Hepatocyte (in vitro differentiated cells): Measurements from ENCODE around the gene LIMA1. TPM values are rescaled to one million over a fixed set of nuclear protein-coding genes. Genes with fewer than 3 reads are reported as not detected.
A peak's percentile ranks its signal among the peaks of the same experiment; 100 is the strongest.

Source experiments
- DNase-seq: peaks from one replicate; pipeline ENCODE4 v3.0.0-alpha.2; 2016; ENCODE audit warnings: low spot score
- H2AFZ ChIP-seq: fragments of 200-600 bp; sonication (generic); 2 replicates; pipeline ENCODE4 v1.6.0; 2016; ENCODE audit warnings: antibody characterized with exemption, mild to moderate bottlenecking
- H3K27ac ChIP-seq: fragments of 200-600 bp; sonication (generic); 2 replicates; pipeline ENCODE4 v1.5.1; 2016; ENCODE audit warnings: mild to moderate bottlenecking
- H3K27me3 ChIP-seq: fragments of 200-600 bp; sonication (generic); 2 replicates; pipeline ENCODE4 v1.6.1; 2016
- H3K36me3 ChIP-seq: fragments of 200-600 bp; sonication (generic); replicated peaks from 2 replicates; pipeline ENCODE4 v1.5.1; 2016; ENCODE audit warnings: low read depth; ENCODE audit not compliant: insufficient read depth
- H3K4me1 ChIP-seq: fragments of 200-600 bp; sonication (generic); 2 replicates; pipeline ENCODE4 v1.5.1; 2016; ENCODE audit warnings: mild to moderate bottlenecking, moderate library complexity; ENCODE audit not compliant: insufficient read depth
- H3K4me2 ChIP-seq: fragments of 200-600 bp; sonication (generic); 2 replicates; pipeline ENCODE4 v1.6.0; 2016
- H3K4me3 ChIP-seq: fragments of 200-600 bp; sonication (generic); 2 replicates; pipeline ENCODE4 v1.5.1; 2016; ENCODE audit warnings: mild to moderate bottlenecking
- H3K79me2 ChIP-seq: fragments of 200-600 bp; sonication (generic); 2 replicates; pipeline ENCODE4 v1.6.0; 2017; ENCODE audit warnings: mild to moderate bottlenecking
- H3K9me2 ChIP-seq: fragments of 200-600 bp; sonication (generic); replicated peaks from 2 replicates; pipeline ENCODE4 v1.6.0; 2017; ENCODE audit warnings: mild to moderate bottlenecking; ENCODE audit not compliant: insufficient read depth
- H3K9me3 ChIP-seq: fragments of 200-600 bp; sonication (generic); 2 replicates; pipeline ENCODE4 v1.5.1; 2016; ENCODE audit warnings: low read depth, mild to moderate bottlenecking
- H4K20me1 ChIP-seq: fragments of 200-600 bp; sonication (generic); 2 replicates; pipeline ENCODE4 v1.6.0; 2016; ENCODE audit warnings: mild to moderate bottlenecking; ENCODE audit not compliant: insufficient read depth, poor library complexity, severe bottlenecking
- EZH2 ChIP-seq: fragments of 200-600 bp; sonication (generic); IDR thresholded peaks from 2 replicates; pipeline ENCODE4 v1.6.1; 2016; ENCODE audit warnings: antibody characterized with exemption, mild to moderate bottlenecking, borderline replicate concordance
- EZH2phosphoT487 ChIP-seq: fragments of 200-600 bp; sonication (generic); IDR thresholded peaks from one replicate; pipeline ENCODE4 v1.6.1; 2018; ENCODE audit warnings: antibody characterized with exemption, mild to moderate bottlenecking, low read depth, moderate library complexity; ENCODE audit not compliant: unreplicated experiment, severe bottlenecking
- WGBS: methylation state at CpG from one replicate; pipeline ENCODE4 v1.1.6; 2016; ENCODE audit warnings: low lambda C conversion rate; ENCODE audit errors: missing lambda C conversion rate; 5-methylcytosine and 5-hydroxymethylcytosine counted together
- polyA plus RNA-seq: library from polyadenylated mRNA; unstranded; fragments of >200 nt; fragmentation: Nextera tagmentation; extraction: Ambion mirVana; gene quantifications from 2 replicates; pipeline ENCODE4 v1.2.1, GENCODE V29; 2016
- total RNA-seq: library from RNA; depleted of rRNA; stranded (reverse); fragments of >200 nt; gene quantifications from 2 replicates; pipeline ENCODE4 v1.2.3, GENCODE V29; 2014
- TF ChIP-seq, protein P1 (sequence below): fragments of 200-600 bp; sonication (generic); IDR thresholded peaks from 2 replicates; pipeline ENCODE4 v1.5.1; 2016; ENCODE audit warnings: antibody characterized with exemption, mild to moderate bottlenecking; ENCODE audit not compliant: poor library complexity

LIMA1 gene
- total and polyA plus RNA-seq, 2 experiments from 2014 or later, result 54.8 to 84.4 TPM

DNA sequence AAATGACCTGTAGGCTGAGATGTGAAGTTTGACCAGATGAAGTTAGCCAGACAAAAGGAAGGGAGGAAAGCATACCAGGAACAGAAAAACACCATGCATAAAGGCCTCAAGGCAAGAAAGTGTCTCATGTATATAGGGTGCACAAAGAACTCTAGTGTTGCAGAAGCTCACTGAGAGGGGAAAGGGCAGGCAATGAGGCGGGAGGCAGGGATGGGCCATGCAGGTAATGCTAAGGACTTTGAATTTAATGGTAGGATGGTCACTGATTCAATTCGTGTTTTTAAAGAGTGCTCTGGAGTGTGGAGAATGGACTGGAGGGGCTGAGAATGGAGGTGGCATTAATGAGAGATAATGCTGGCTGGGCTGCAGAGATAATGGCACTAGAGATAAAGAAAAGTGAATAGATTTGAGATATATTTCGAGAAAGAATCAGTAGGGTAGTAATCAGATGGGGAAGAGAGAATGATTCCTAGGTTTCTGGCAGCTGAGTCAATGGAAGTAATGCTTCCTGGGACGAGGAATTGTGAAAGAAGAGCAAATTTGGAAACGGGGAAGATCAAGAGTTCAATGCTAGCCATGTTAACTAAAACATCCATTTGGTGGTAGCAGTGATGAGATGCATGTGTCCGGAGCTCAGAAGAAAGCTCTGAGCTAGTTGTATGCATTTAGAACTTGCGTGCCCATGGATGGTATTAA is 43.1 kb downstream of the LIMA1 start:
- Histone ChIP-seq H3K36me3 (no peaks in the 10 kb centered on the region), H4K20me1 (no peaks in the 10 kb centered on the region), H3K4me3 (no peak overlapping the region), H3K9me2 (no peaks in the 10 kb centered on the region), H3K4me1 (peaks cover 26% of the 10 kb centered on the region), H3K4me2 (peak overlapping the region; percentile 45), H3K9me3 (no peaks in the 10 kb centered on the region), H2AFZ (no peak overlapping the region), H3K79me2 (peaks cover 61% of the 10 kb centered on the region), H3K27ac (peak overlapping the region; percentile 78), H3K27me3 (no peaks in the 10 kb centered on the region)
- DNase-seq, result no peak
- WGBS, result 80% methylated on average over 7 of the region's 7 CpGs
- TF ChIP-seq EZH2phosphoT487 (no peak), EZH2 (no peak)
- TF ChIP-seq, protein P1, sequence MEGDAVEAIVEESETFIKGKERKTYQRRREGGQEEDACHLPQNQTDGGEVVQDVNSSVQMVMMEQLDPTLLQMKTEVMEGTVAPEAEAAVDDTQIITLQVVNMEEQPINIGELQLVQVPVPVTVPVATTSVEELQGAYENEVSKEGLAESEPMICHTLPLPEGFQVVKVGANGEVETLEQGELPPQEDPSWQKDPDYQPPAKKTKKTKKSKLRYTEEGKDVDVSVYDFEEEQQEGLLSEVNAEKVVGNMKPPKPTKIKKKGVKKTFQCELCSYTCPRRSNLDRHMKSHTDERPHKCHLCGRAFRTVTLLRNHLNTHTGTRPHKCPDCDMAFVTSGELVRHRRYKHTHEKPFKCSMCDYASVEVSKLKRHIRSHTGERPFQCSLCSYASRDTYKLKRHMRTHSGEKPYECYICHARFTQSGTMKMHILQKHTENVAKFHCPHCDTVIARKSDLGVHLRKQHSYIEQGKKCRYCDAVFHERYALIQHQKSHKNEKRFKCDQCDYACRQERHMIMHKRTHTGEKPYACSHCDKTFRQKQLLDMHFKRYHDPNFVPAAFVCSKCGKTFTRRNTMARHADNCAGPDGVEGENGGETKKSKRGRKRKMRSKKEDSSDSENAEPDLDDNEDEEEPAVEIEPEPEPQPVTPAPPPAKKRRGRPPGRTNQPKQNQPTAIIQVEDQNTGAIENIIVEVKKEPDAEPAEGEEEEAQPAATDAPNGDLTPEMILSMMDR, result no peak

DNA sequence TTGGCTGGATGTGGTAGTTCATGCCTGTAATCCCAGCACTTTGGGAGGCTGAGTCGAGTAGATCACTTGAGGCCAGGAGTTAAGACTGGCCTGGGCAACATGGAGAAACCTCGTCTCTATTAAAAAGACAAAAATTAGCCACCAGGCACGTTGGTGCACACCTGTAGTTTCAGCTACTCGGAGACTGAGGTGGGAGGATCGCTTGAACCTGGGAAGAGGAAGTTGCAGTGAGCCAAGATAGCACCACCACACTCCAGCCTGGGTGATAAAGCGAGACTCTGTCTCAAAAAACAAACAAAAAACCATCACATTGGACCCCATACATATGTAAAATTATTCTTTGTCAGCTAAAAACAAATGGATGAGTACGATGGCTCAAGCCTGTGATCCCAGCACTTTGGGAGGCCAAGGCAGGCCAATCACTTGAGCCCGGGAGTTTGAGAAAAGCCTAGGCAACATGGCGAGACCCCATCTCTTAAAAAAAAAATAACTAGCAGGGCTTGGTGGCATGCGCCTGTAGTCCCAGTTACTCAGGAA is 43.9 kb downstream of the LIMA1 start:
- Histone ChIP-seq H3K9me3 (no peaks in the 10 kb centered on the region), H3K27ac (peak overlapping the region; percentile 78), H2AFZ (no peak overlapping the region), H4K20me1 (no peaks in the 10 kb centered on the region), H3K9me2 (no peaks in the 10 kb centered on the region), H3K4me2 (no peak overlapping the region), H3K36me3 (no peaks in the 10 kb centered on the region), H3K79me2 (peaks cover 63% of the 10 kb centered on the region), H3K4me3 (no peak overlapping the region), H3K27me3 (no peaks in the 10 kb centered on the region), H3K4me1 (peaks cover 26% of the 10 kb centered on the region)
- WGBS, result 93% methylated on average over 10 of the region's 10 CpGs
- TF ChIP-seq, protein P1, result no peak
- TF ChIP-seq EZH2phosphoT487 (no peak), EZH2 (no peak)
- no peak for DNase-seq

DNA sequence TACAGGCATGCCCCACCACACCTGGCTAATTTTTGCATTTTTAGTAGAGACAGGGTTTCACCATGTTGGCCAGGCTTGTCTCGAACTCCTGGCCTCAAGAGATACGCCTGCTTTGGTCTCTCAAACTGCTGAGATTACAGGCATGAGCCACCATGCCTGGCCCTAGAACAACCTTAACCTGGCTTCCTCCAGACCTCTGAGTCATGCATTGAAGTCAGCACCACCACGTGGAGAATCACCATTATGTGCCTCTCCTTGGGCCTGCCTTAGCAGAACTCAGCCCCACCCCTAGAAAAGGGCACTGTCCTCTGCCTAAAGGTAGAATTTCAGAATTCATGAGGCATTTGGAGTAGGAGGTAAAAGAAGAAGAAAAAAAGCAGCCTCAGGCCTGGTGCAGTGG is 49.0 kb downstream of the LIMA1 start:
- Histone ChIP-seq H3K9me2 (no peaks in the 10 kb centered on the region), H2AFZ (no peak overlapping the region), H3K79me2 (peaks cover 55% of the 10 kb centered on the region), H4K20me1 (no peaks in the 10 kb centered on the region), H3K27ac (no peak overlapping the region), H3K4me3 (no peak overlapping the region), H3K4me2 (no peak overlapping the region), H3K36me3 (no peaks in the 10 kb centered on the region), H3K27me3 (no peaks in the 10 kb centered on the region), H3K4me1 (no peaks in the 10 kb centered on the region), H3K9me3 (no peaks in the 10 kb centered on the region)
- WGBS, result 76% methylated on average over 3 of the region's 3 CpGs
- DNase-seq, result no peak
- TF ChIP-seq, protein P1, result no peak
- TF ChIP-seq EZH2phosphoT487 (no peak), EZH2 (no peak)
